HG02981 (cell line): ENCODE results near the gene ZNF665.
"Not testable (repeated sequence)": the region's sequence is repeated elsewhere in the genome, so short reads cannot be mapped to it uniquely, and the experiment has no call there.

ENCODE experiments used
- ATAC-seq: cut with Tn5 transposase; IDR thresholded peaks from one replicate; pipeline ENCODE4 v1.9.1; 2021; ENCODE audit warnings: mild to moderate bottlenecking, moderate library complexity; ENCODE audit not compliant: unreplicated experiment

Gene ZNF665

GRCh38 chr19:53158119-53158656 lies 35.0 kb downstream of the ZNF665 start:
- ATAC-seq: no peak

DNA sequence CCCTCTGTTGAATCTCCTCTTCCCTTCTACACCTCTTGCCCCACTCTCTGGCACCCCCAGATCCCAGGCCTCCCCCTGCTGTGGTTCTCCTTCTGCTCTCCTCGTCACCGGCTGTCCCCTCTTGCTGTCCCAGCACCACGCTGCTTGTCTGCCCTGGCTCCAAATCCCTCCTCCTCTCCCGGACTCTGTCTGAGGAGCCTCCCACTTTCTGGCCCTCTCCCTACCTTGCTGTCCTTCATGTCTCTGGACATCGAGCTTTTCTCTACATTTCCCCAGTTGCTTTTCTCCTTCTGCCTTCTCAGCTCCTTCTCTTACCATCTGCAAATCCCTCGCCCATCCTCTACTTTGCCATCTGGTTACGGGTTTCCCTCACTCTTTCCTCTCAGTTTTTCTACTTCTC lies 35.5 kb downstream of the ZNF665 start:
- ATAC-seq: no peak

- no peak for ATAC-seq
Observed at GRCh38 chr19:53156850-53157249, 36.3 kb downstream of the ZNF665 start.

DNA sequence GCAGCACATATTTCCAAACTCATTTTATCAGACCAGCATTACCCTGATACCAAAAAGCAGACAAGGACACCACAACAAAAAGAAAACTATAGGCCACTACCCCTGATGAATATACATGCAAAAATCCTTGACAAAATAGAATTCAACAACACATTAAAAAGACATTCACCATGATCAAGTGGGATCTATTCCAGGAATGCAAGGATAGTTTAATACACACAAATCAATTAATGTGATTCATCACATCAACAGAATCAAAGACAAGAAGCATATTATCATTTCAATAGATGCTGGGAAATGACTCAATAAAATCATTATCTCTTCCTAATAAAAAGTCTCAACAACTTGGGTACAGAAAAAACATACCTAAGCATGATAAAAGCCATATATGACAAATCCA lies 45.5 kb downstream of the ZNF665 start:
- no peak for ATAC-seq

DNA sequence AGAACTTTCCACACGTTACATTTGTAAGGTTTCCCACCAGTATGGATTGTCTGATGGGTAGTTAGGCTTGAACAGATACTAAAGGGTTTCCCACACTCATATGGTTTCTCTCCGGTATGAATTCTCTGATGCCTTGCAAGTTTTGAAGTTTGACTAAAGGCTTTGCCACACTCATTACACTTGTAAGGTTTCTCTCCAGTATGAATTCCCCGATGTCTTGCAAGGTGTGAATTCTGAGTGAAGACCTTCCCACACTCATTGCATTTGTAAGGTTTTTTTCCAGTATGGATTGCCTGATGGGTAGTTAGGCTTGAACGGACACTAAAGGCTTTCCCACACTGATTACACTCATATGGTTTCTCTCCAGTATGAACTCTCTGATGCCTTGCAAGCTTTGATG lies 52.8 kb downstream of the ZNF665 start:
- ATAC-seq: no peak

GRCh38 chr19:53136432-53136831 lies 56.7 kb downstream of the ZNF665 start:
- no peak for ATAC-seq

DNA sequence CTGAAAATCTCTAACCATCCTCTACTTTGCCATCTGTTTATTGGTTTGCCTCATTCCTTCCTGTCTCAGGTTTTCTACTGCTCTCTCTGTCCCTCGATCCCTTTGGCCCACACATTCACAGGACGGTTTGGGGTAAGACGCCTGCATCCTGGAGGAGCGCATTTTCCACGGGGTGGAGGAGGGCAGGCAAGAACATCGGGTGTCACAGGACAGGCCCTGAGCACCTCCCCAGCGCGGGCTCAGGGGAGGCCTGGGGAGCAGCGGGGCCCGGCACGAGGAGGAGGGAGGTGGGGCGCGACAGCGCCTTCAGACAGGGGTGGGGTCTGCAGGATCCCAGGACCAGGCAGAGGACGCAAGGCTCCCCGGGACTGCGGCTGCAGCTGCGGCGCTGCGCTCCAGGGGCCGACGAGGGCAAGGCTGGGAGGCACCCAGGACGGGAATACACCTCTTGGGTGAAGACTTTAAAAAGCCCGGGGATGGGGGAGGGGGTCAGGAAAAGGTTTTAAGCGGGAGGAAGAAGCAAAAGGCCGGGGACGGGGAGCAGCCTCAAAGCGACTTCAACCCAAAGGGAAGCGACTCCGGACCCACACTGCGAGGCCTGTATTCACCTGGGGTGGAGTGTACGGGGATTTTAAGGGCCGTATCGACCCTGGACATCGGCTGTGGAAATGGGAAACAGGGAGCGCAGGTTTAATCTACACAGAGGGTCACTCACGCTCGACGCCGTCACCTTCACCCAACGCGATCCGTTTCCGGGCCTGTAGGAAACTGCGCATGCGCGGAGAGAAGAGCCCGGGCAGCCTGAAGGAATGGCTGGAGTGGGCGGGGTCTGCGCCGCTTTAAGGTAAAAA lies 60.8 kb downstream of the ZNF665 start, which contains the start of gene ZNF415:
Gene ZNF415, minus strand, starts transcription at position 770 of the 851 bp plus-strand sequence. CDS start 10,234 bp downstream, outside the sequence.
- ATAC-seq: no peak

DNA sequence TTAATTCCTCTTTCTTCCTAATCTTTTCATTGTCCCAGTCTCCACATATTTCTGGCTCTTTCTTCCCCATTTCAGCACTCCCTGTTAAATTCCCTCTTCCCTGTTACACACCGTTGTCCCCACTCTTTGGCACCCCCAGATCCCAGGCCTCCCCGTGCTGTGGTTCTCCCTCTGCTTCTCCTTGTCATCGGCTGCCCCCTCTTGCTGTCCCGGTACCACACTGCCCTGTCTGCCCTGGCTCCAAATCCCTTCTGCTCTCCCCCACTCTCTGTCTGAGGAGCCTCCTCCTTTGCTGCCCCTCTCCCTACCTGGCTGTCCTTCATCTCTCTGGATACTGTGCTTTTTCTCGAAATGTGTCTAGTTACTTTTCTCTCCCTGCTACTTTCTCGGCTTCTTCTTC lies 61.4 kb downstream of the ZNF665 start:
- no peak for ATAC-seq

GRCh38 chr19:53131085-53131590 lies 62.0 kb downstream of the ZNF665 start:
- no peak for ATAC-seq

GRCh38 chr19:53130506-53130905 lies 62.7 kb downstream of the ZNF665 start:
- ATAC-seq: no peak

- not testable (repeated sequence) for ATAC-seq
Observed at GRCh38 chr19:53126733-53127526, 66.2 kb downstream of the ZNF665 start.

DNA sequence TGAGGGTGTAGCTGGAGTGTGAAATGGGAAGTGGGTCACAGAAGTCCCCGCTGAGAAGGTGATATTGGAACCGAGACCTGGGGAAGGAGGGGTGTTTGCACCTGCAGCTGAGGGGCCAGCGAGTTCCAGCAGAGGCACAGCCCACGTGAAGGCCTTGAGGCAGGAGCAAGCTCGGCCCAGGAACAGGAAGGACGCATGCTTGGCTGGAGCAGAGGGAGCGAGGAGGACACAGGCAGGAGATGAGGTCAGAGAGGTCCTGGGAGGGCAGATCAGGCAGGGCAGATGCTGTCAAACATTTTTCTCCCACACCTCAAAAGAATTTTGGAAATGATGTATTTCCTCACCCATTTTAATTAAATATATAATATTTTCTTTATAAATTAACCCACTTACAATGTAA lies 69.8 kb downstream of the ZNF665 start:
- no peak for ATAC-seq
